ENCODE results near the gene MT4.

GRCh38 chr16:56610017-56610608 is 45.2 kb downstream of the MT4 start:
- TF ChIP-seq TCF7L2 (IDR thresholded peaks at IDR 0.05; ENCODE audit: borderline replicate concordance, low read depth, low read length) (no peak), ZXDB (tag by site-specific recombination; IDR thresholded peaks at IDR 0.05) (no peak), ZNF488 (tag by site-specific recombination; IDR thresholded peaks at IDR 0.05) (no peak), GLI4 (tag by site-specific recombination; IDR thresholded peaks at IDR 0.05) (no peak), MYNN (tag by site-specific recombination; IDR thresholded peaks at IDR 0.05; ENCODE audit: borderline replicate concordance) (no peak), ZNF23 (tag by site-specific recombination; IDR thresholded peaks at IDR 0.05; ENCODE audit: borderline replicate concordance) (no peak), ZNF138 (tag by site-specific recombination; IDR thresholded peaks at IDR 0.05; ENCODE audit: borderline replicate concordance) (no peak), YY2 (tag by site-specific recombination; IDR thresholded peaks at IDR 0.05) (no peak)
- TF ChIP-seq, protein P1, sequence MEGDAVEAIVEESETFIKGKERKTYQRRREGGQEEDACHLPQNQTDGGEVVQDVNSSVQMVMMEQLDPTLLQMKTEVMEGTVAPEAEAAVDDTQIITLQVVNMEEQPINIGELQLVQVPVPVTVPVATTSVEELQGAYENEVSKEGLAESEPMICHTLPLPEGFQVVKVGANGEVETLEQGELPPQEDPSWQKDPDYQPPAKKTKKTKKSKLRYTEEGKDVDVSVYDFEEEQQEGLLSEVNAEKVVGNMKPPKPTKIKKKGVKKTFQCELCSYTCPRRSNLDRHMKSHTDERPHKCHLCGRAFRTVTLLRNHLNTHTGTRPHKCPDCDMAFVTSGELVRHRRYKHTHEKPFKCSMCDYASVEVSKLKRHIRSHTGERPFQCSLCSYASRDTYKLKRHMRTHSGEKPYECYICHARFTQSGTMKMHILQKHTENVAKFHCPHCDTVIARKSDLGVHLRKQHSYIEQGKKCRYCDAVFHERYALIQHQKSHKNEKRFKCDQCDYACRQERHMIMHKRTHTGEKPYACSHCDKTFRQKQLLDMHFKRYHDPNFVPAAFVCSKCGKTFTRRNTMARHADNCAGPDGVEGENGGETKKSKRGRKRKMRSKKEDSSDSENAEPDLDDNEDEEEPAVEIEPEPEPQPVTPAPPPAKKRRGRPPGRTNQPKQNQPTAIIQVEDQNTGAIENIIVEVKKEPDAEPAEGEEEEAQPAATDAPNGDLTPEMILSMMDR (tag by site-specific recombination; IDR thresholded peaks at IDR 0.05), result peak; percentile 59
- TF ChIP-seq, protein P2, sequence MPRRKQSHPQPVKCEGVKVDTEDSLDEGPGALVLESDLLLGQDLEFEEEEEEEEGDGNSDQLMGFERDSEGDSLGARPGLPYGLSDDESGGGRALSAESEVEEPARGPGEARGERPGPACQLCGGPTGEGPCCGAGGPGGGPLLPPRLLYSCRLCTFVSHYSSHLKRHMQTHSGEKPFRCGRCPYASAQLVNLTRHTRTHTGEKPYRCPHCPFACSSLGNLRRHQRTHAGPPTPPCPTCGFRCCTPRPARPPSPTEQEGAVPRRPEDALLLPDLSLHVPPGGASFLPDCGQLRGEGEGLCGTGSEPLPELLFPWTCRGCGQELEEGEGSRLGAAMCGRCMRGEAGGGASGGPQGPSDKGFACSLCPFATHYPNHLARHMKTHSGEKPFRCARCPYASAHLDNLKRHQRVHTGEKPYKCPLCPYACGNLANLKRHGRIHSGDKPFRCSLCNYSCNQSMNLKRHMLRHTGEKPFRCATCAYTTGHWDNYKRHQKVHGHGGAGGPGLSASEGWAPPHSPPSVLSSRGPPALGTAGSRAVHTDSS (tag by site-specific recombination; IDR thresholded peaks at IDR 0.05), result no peak
- TF ChIP-seq, protein P3, sequence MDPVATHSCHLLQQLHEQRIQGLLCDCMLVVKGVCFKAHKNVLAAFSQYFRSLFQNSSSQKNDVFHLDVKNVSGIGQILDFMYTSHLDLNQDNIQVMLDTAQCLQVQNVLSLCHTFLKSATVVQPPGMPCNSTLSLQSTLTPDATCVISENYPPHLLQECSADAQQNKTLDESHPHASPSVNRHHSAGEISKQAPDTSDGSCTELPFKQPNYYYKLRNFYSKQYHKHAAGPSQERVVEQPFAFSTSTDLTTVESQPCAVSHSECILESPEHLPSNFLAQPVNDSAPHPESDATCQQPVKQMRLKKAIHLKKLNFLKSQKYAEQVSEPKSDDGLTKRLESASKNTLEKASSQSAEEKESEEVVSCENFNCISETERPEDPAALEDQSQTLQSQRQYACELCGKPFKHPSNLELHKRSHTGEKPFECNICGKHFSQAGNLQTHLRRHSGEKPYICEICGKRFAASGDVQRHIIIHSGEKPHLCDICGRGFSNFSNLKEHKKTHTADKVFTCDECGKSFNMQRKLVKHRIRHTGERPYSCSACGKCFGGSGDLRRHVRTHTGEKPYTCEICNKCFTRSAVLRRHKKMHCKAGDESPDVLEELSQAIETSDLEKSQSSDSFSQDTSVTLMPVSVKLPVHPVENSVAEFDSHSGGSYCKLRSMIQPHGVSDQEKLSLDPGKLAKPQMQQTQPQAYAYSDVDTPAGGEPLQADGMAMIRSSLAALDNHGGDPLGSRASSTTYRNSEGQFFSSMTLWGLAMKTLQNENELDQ (tag by site-specific recombination; IDR thresholded peaks at IDR 0.05; ENCODE audit: low read depth), result no peak
- TF ChIP-seq, protein P4, sequence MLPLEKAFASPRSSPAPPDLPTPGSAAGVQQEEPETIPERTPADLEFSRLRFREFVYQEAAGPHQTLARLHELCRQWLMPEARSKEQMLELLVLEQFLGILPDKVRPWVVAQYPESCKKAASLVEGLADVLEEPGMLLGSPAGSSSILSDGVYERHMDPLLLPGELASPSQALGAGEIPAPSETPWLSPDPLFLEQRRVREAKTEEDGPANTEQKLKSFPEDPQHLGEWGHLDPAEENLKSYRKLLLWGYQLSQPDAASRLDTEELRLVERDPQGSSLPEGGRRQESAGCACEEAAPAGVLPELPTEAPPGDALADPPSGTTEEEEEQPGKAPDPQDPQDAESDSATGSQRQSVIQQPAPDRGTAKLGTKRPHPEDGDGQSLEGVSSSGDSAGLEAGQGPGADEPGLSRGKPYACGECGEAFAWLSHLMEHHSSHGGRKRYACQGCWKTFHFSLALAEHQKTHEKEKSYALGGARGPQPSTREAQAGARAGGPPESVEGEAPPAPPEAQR (tag by site-specific recombination; IDR thresholded peaks at IDR 0.05), result no peak
